Fibroblast of peridontal ligament (primary cell): Measurements from ENCODE around the gene KIAA1549.
"Not testable (repeated sequence)": the region's sequence is repeated elsewhere in the genome, so short reads cannot be mapped to it uniquely, and the experiment has no call there.

Experiments
- DNase-seq: peaks from one replicate; pipeline ENCODE4 v3.0.0-alpha.2; 2010; ENCODE audit errors: extremely low read depth

Gene KIAA1549

GRCh38 chr7:138814816-138815332, 166.3 kb downstream of the KIAA1549 start:
- DNase-seq = no peak

- DNase-seq = no peak
Observed at GRCh38 chr7:138813945-138814344, 167.2 kb downstream of the KIAA1549 start.

- not testable (repeated sequence) for DNase-seq
Observed at GRCh38 chr7:138811327-138811726, 169.9 kb downstream of the KIAA1549 start.

DNA sequence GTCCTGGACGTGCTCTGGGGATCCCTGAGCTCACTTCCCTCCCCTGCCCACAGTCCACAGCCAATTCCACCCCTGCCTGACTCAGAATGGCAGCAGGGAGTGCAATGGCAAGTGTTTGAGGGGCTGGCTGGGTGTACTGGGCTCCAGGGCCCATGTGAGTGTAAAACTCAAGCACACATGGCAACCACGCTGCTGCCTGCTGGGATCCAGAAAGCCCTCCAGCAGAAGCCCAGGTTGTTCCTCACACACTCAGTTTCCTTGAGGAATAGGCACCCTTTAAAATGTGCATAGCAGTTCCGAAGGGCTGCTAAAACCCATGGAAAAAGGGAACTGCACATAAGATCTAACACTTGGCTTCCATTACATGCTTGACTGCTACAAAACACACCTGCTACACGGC, 171.8 kb downstream of the KIAA1549 start:
- DNase-seq = no peak

- no peak for DNase-seq
Observed at GRCh38 chr7:138804618-138805017, 176.6 kb downstream of the KIAA1549 start.

DNA sequence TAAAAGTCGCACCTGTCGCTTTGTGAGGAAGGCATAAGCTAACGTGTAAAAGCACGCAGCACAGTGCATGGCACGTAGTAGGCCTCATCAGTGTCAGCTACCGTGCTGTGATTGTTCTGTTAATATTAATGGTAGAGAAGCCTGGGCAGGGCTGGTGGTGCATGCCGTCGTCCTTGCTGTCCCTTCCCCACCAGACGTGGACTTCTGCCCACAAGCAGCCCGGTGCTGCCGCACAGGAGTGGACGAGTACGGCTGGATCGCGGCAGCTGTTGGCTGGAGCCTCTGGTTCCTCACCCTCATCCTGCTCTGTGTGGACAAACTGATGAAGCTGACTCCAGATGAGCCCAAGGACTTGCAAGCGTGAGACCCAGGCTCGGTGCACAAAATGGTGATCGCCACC, 178.5 kb downstream of the KIAA1549 start:
- no peak for DNase-seq

GRCh38 chr7:138801256-138801655, 179.9 kb downstream of the KIAA1549 start:
- no peak for DNase-seq

- DNase-seq = no peak
Observed at GRCh38 chr7:138799336-138800000, 181.7 kb downstream of the KIAA1549 start.

- no peak for DNase-seq
Observed at GRCh38 chr7:138798836-138799235, 182.4 kb downstream of the KIAA1549 start.

- DNase-seq = no peak
Observed at GRCh38 chr7:138797715-138798320, 183.4 kb downstream of the KIAA1549 start, which contains the start of the genes ATP6V0A4 and TMEM213. ATP6V0A4 (minus strand) TSS chr7:138798196; CDS start chr7:138771247, 26,949 bp downstream. TMEM213 (plus strand) TSS chr7:138797994; CDS start chr7:138798105, 111 bp downstream.

GRCh38 chr7:138797046-138797445, 184.1 kb downstream of the KIAA1549 start:
- DNase-seq = not testable (repeated sequence)

- DNase-seq = no peak
Observed at GRCh38 chr7:138796038-138796615, 185.1 kb downstream of the KIAA1549 start.

- no peak for DNase-seq
Observed at GRCh38 chr7:138785587-138786437, 195.4 kb downstream of the KIAA1549 start.

- DNase-seq = no peak
Observed at GRCh38 chr7:138784692-138785091, 196.5 kb downstream of the KIAA1549 start.
